Smooth muscle cell (in vitro differentiated cells): ENCODE measurements around the gene RGS12. TPM values are rescaled to one million over a fixed set of nuclear protein-coding genes. Genes with fewer than 3 reads are reported as not detected.

Experiments
- DNase-seq: peaks from one replicate; lab custom pipeline; 2025; ENCODE audit not compliant: unreplicated experiment; lab: John Stamatoyannopoulos, UW
- H2AFZ ChIP-seq: fragments of 200-600 bp; sonication (generic); 2 replicates; pipeline ENCODE4 v1.6.0; 2016; ENCODE audit warnings: antibody characterized with exemption, low read depth, mild to moderate bottlenecking
- H3F3A ChIP-seq: fragments of 200-600 bp; sonication (generic); 2 replicates; pipeline ENCODE4 v1.6.0; 2017; ENCODE audit warnings: antibody characterized with exemption, low read depth
- H3K27ac ChIP-seq: fragments of 200-600 bp; sonication (generic); 2 replicates; pipeline ENCODE4 v1.5.1; 2016; ENCODE audit warnings: low read depth, mild to moderate bottlenecking
- H3K27me3 ChIP-seq: fragments of 200-600 bp; sonication (generic); 2 replicates; pipeline ENCODE4 v1.6.1; 2016; ENCODE audit warnings: low read depth, mild to moderate bottlenecking
- H3K36me3 ChIP-seq: fragments of 200-600 bp; sonication (generic); 2 replicates; pipeline ENCODE4 v1.5.1; 2016; ENCODE audit warnings: low read depth
- H3K4me1 ChIP-seq: fragments of 200-600 bp; sonication (generic); 2 replicates; pipeline ENCODE4 v1.5.1; 2016; ENCODE audit warnings: low read depth
- H3K4me2 ChIP-seq: fragments of 200-600 bp; sonication (generic); 2 replicates; pipeline ENCODE4 v1.6.0; 2016; ENCODE audit warnings: mild to moderate bottlenecking
- H3K4me3 ChIP-seq: fragments of 200-600 bp; sonication (generic); 2 replicates; pipeline ENCODE4 v1.5.1; 2016; ENCODE audit warnings: mild to moderate bottlenecking
- H3K79me2 ChIP-seq: fragments of 200-600 bp; sonication (generic); 2 replicates; pipeline ENCODE4 v1.6.0; 2016; ENCODE audit warnings: low read depth, mild to moderate bottlenecking
- H3K9ac ChIP-seq: fragments of 200-600 bp; sonication (generic); 2 replicates; pipeline ENCODE4 v1.6.0; 2016; ENCODE audit warnings: low read depth
- H3K9me3 ChIP-seq: fragments of 200-600 bp; sonication (generic); replicated peaks from 2 replicates; pipeline ENCODE4 v1.5.1; 2016; ENCODE audit warnings: low read depth
- H4K20me1 ChIP-seq: fragments of 200-600 bp; sonication (generic); 2 replicates; pipeline ENCODE4 v1.6.0; 2016; ENCODE audit warnings: low read depth
- CTCF ChIP-seq: fragments of 200-600 bp; sonication (generic); IDR thresholded peaks from 2 replicates; pipeline ENCODE4 v1.5.1; 2017; ENCODE audit warnings: borderline replicate concordance, mild to moderate bottlenecking, antibody characterized with exemption; ENCODE audit not compliant: insufficient read depth, poor library complexity, severe bottlenecking
- WGBS: methylation state at CpG from one replicate; pipeline ENCODE4 v1.1.7; 2016; ENCODE audit warnings: low lambda C conversion rate; 5-methylcytosine and 5-hydroxymethylcytosine counted together
- polyA plus RNA-seq: library from polyadenylated mRNA; unstranded; fragments of >200 nt; fragmentation: Nextera tagmentation; extraction: Ambion mirVana; gene quantifications from 2 replicates; pipeline ENCODE4 v1.2.1, GENCODE V29; 2016
- total RNA-seq: library from RNA; depleted of rRNA; stranded (reverse); fragments of >200 nt; gene quantifications from 2 replicates; pipeline ENCODE4 v1.2.3, GENCODE V29; 2014

Gene RGS12
- total and polyA plus RNA-seq, 2 experiments from 2014 or later, result 20.5 to 28.5 TPM

- no peak for TF ChIP-seq CTCF
- 94% methylated on average over 20 of the region's 21 CpGs for WGBS
Measured at GRCh38 chr4:3247399-3248177, 45.2 kb upstream of the RGS12 start.

GRCh38 chr4:3248178-3248480 is 44.7 kb upstream of the RGS12 start:
- H3K36me3 ChIP-seq, result no peaks in the 10 kb centered on the region
- H3K4me3 ChIP-seq, result no peak overlapping the region
- DNase-seq, result no peak

More at GRCh38 chr4:3247399-3248177, 45.2 kb upstream of the RGS12 start:
- no peak for DNase-seq
- Histone ChIP-seq H3K9me3 (no peaks in the 10 kb centered on the region), H2AFZ (no peak overlapping the region), H3K4me1 (no peaks in the 10 kb centered on the region), H3K27me3 (no peaks in the 10 kb centered on the region), H3K4me2 (no peak overlapping the region), H3K79me2 (no peaks in the 10 kb centered on the region), H3K4me3 (no peak overlapping the region), H3F3A (no peaks in the 10 kb centered on the region), H3K9ac (no peak overlapping the region), H3K36me3 (no peaks in the 10 kb centered on the region), H4K20me1 (peaks cover 10% of the 10 kb centered on the region), H3K27ac (no peak overlapping the region)

GRCh38 chr4:3248811-3249661 is 43.8 kb upstream of the RGS12 start, which contains the start of gene MSANTD1:
MSANTD1 (plus strand) TSS chr4:3249159; CDS start chr4:3249223, 64 bp downstream.
- 92% methylated on average over 72 of the region's 72 CpGs for WGBS
- no peaks in the 10 kb centered on the region for H3K36me3 ChIP-seq
- no peak for TF ChIP-seq CTCF
- no peaks in the 10 kb centered on the region for H3K9me3 ChIP-seq
- no peaks in the 10 kb centered on the region for H3K4me1 ChIP-seq
- H3K27me3 ChIP-seq, result no peaks in the 10 kb centered on the region
- H4K20me1 ChIP-seq, result no peaks in the 10 kb centered on the region
- no peaks in the 10 kb centered on the region for H3F3A ChIP-seq
- no peak within 1 kb of the TSS for H3K4me2 ChIP-seq
- no peaks in the 10 kb centered on the region for H3K79me2 ChIP-seq
- H2AFZ ChIP-seq, result no peak within 1 kb of the TSS
- H3K27ac ChIP-seq, result no peak within 1 kb of the TSS
- H3K4me3 ChIP-seq, result no peak within 1 kb of the TSS
- no peak within 1 kb of the TSS for H3K9ac ChIP-seq
- no peak for DNase-seq

More at GRCh38 chr4:3248178-3248480, 44.7 kb upstream of the RGS12 start:
- peaks cover 4% of the 10 kb centered on the region for H4K20me1 ChIP-seq
- H2AFZ ChIP-seq, result no peak overlapping the region
- H3K9me3 ChIP-seq, result no peaks in the 10 kb centered on the region
- H3K4me2 ChIP-seq, result no peak overlapping the region
- TF ChIP-seq CTCF, result no peak
- H3F3A ChIP-seq, result no peaks in the 10 kb centered on the region
- over 99% methylated on average over 14 of the region's 14 CpGs for WGBS
- no peaks in the 10 kb centered on the region for H3K79me2 ChIP-seq
- no peaks in the 10 kb centered on the region for H3K4me1 ChIP-seq
- no peak overlapping the region for H3K27ac ChIP-seq
- H3K27me3 ChIP-seq, result no peaks in the 10 kb centered on the region
- no peak overlapping the region for H3K9ac ChIP-seq
